GM23338 (cell line): ENCODE data around the gene UNC13C. TPM values are rescaled to one million over a fixed set of nuclear protein-coding genes. Genes with fewer than 3 reads are reported as not detected.

Experiments
- ATAC-seq: fragments of 200-7000 bp; cut with Tn5 transposase; 3 replicates; pipeline ENCODE4 v1.9.1; 2020
- DNase-seq: peaks from one replicate; pipeline ENCODE4 v3.0.0-alpha.2; 2015; ENCODE audit warnings: low spot score
- H2AFZ ChIP-seq: fragments of 200-600 bp; sonication (generic); 2 replicates; pipeline ENCODE4 v1.8.0; 2016; ENCODE audit warnings: antibody characterized with exemption, mild to moderate bottlenecking, moderate library complexity
- H3F3A ChIP-seq: fragments of 200-600 bp; sonication (generic); replicated peaks from 2 replicates; pipeline ENCODE4 v1.8.0; 2017; ENCODE audit warnings: antibody characterized with exemption, mixed run types, low read depth
- H3K27ac ChIP-seq: fragments of 200-600 bp; sonication (generic); 2 replicates; pipeline ENCODE4 v1.6.1; 2016; ENCODE audit warnings: low read depth
- H3K27me3 ChIP-seq: fragments of 200-600 bp; sonication (generic); 2 replicates; pipeline ENCODE4 v1.8.0; 2016; ENCODE audit warnings: mild to moderate bottlenecking, mixed run types, moderate library complexity; ENCODE audit not compliant: insufficient read depth
- H3K36me3 ChIP-seq: fragments of 200-600 bp; sonication (generic); 2 replicates; pipeline ENCODE4 v1.8.0; 2016; ENCODE audit warnings: mild to moderate bottlenecking; ENCODE audit not compliant: insufficient read depth
- H3K4me1 ChIP-seq: fragments of 200-600 bp; sonication (generic); 2 replicates; pipeline ENCODE4 v1.8.0; 2016; ENCODE audit warnings: mild to moderate bottlenecking, moderate library complexity; ENCODE audit not compliant: insufficient read depth
- H3K4me2 ChIP-seq: fragments of 200-600 bp; sonication (generic); 2 replicates; pipeline ENCODE4 v1.7.1; 2017; ENCODE audit warnings: mixed run types
- H3K4me3 ChIP-seq: fragments of 200-600 bp; sonication (generic); 2 replicates; pipeline ENCODE4 v1.6.1; 2016; ENCODE audit warnings: mixed run types
- H3K79me2 ChIP-seq: fragments of 200-600 bp; sonication (generic); replicated peaks from 2 replicates; pipeline ENCODE4 v1.8.0; 2017; ENCODE audit warnings: mild to moderate bottlenecking; ENCODE audit not compliant: insufficient read depth
- H3K9me2 ChIP-seq: fragments of 200-600 bp; sonication (generic); 2 replicates; pipeline ENCODE4 v1.8.0; 2017; ENCODE audit not compliant: insufficient read depth
- H4K20me1 ChIP-seq: fragments of 200-600 bp; sonication (generic); replicated peaks from 2 replicates; pipeline ENCODE4 v1.8.0; 2017; ENCODE audit warnings: mild to moderate bottlenecking; ENCODE audit not compliant: insufficient read depth
- H3K27ac Mint-ChIP-seq: 2 replicates; pipeline ENCODE4 v1.8.0; 2020; ENCODE audit warnings: inconsistent platforms, mild to moderate bottlenecking, moderate library complexity, mixed read lengths
- H3K27me3 Mint-ChIP-seq: 3 replicates; pipeline ENCODE4 v1.8.0; 2022; ENCODE audit warnings: low read depth, mild to moderate bottlenecking, moderate library complexity, mixed read lengths, inconsistent platforms; ENCODE audit not compliant: insufficient read depth, poor library complexity
- H3K36me3 Mint-ChIP-seq: 3 replicates; pipeline ENCODE4 v1.8.0; 2021; ENCODE audit warnings: low read depth, mild to moderate bottlenecking, inconsistent platforms, moderate library complexity, mixed read lengths
- H3K4me1 Mint-ChIP-seq: 3 replicates; pipeline ENCODE4 v1.8.0; 2020; ENCODE audit warnings: mild to moderate bottlenecking, inconsistent platforms, mixed read lengths
- H3K4me3 Mint-ChIP-seq: 3 replicates; pipeline ENCODE4 v1.8.0; 2021; ENCODE audit warnings: moderate library complexity, mild to moderate bottlenecking, inconsistent platforms, mixed read lengths
- H3K9me3 Mint-ChIP-seq: 3 replicates; pipeline ENCODE4 v1.8.0; 2020; ENCODE audit warnings: moderate library complexity, mild to moderate bottlenecking, inconsistent platforms, mixed read lengths
- CREB1 ChIP-seq: fragments of 250-450 bp; sonication (Bioruptor Pico); IDR thresholded peaks from 2 replicates; pipeline ENCODE4 v1.5.0; 2020; ENCODE audit warnings: low read depth, mild to moderate bottlenecking, moderate library complexity
- CTCF ChIP-seq, 2 experiments: fragments of 200-600 bp in 1 of 2; sonication (generic) in 1 of 2; conservative IDR thresholded peaks; 2 replicates each; pipeline versions ENCODE4 v1.5.1 to v1.6.1; 2016 to 2017; ENCODE audit warnings: antibody characterized with exemption in 2 of 2, low read depth in 2 of 2, mild to moderate bottlenecking in 2 of 2, moderate library complexity in 1 of 2
- ETS1 ChIP-seq: IDR thresholded peaks from 2 replicates; pipeline ENCODE4 v1.6.1; 2016; ENCODE audit warnings: antibody characterized with exemption
- EZH2 ChIP-seq: fragments of 200-600 bp; sonication (generic); IDR thresholded peaks from one replicate; pipeline ENCODE4 v1.8.0; 2017; ENCODE audit warnings: antibody characterized with exemption, mild to moderate bottlenecking, low read depth; ENCODE audit not compliant: unreplicated experiment
- EZH2phosphoT487 ChIP-seq: fragments of 200-600 bp; sonication (generic); IDR thresholded peaks from one replicate; pipeline ENCODE4 v1.8.1; 2018; ENCODE audit warnings: antibody characterized with exemption; ENCODE audit not compliant: unreplicated experiment
- JUNB ChIP-seq: IDR thresholded peaks from one replicate; pipeline ENCODE4 v1.6.1; 2016; ENCODE audit warnings: antibody characterized with exemption; ENCODE audit not compliant: unreplicated experiment
- NANOG ChIP-seq: IDR thresholded peaks from 2 replicates; pipeline ENCODE4 v1.6.1; 2016; ENCODE audit warnings: antibody characterized with exemption, borderline replicate concordance
- POLR2AphosphoS5 ChIP-seq: IDR thresholded peaks from 2 replicates; pipeline ENCODE4 v1.6.1; 2016; ENCODE audit warnings: antibody characterized with exemption, low read depth
- REST ChIP-seq: IDR thresholded peaks from one replicate; pipeline ENCODE4 v1.6.1; 2018; ENCODE audit warnings: antibody characterized with exemption; ENCODE audit not compliant: unreplicated experiment
- STAT1 ChIP-seq: IDR thresholded peaks from one replicate; pipeline ENCODE4 v1.6.1; 2016; ENCODE audit warnings: antibody characterized with exemption; ENCODE audit not compliant: unreplicated experiment
- ZNF114 ChIP-seq: fragments of 250-450 bp; sonication (Bioruptor Pico); IDR thresholded peaks from 2 replicates; pipeline ENCODE4 v1.5.0; 2020; ENCODE audit warnings: mild to moderate bottlenecking, moderate library complexity
- ZNF331 ChIP-seq: fragments of 250-450 bp; sonication (Bioruptor Pico); IDR thresholded peaks from 2 replicates; pipeline ENCODE4 v1.5.0; 2020; ENCODE audit warnings: low read depth, mild to moderate bottlenecking, moderate library complexity
- ZNF462 ChIP-seq: fragments of 250-450 bp; sonication (Bioruptor Pico); IDR thresholded peaks from 2 replicates; pipeline ENCODE4 v1.5.0; 2020; ENCODE audit warnings: mild to moderate bottlenecking, moderate library complexity
- polyA plus RNA-seq: library from polyadenylated mRNA; unstranded; fragments of >200 nt; fragmentation: Nextera tagmentation; extraction: Ambion mirVana; gene quantifications from 2 replicates; pipeline ENCODE4 v1.2.1, GENCODE V29; 2016
- total RNA-seq: library from RNA; depleted of rRNA; stranded (reverse); fragments of >200 nt; shearing (Covaris generic); gene quantifications from 2 replicates; pipeline ENCODE4 v1.2.3, GENCODE V29; 2014

Gene UNC13C
- total and polyA plus RNA-seq, 2 experiments from 2014 or later, result 0.03 TPM; not detected in 1

- no peak for ATAC-seq
- Histone ChIP-seq H3K27me3 (no peaks in the 10 kb centered on the region), H4K20me1 (no peaks in the 10 kb centered on the region), H3K79me2 (no peaks in the 10 kb centered on the region), H3K4me2 (no peak overlapping the region), H3F3A (no peaks in the 10 kb centered on the region), H3K4me1 (no peaks in the 10 kb centered on the region), H3K4me3 (no peak overlapping the region), H2AFZ (no peak overlapping the region), H3K9me2 (no peaks in the 10 kb centered on the region), H3K27ac (no peak overlapping the region), H3K36me3 (no peaks in the 10 kb centered on the region; the same call in 1 of the 2 replicates)
- Mint-ChIP-seq H3K36me3 (no peaks in the 10 kb centered on the region), H3K9me3 (peaks cover 34% of the 10 kb centered on the region; the same call in 2 of the 3 replicates), H3K4me1 (peaks cover 3% of the 10 kb centered on the region; the same call in 1 of the 3 replicates), H3K27ac (no peak overlapping the region), H3K27me3 (peaks cover 2% of the 10 kb centered on the region), H3K4me3 (no peak overlapping the region)
- no peak for DNase-seq
- TF ChIP-seq NANOG (no peak), CREB1 (CRISPR knock-in tag) (no peak), STAT1 (no peak), POLR2AphosphoS5 (no peak), JUNB (no peak), ZNF462 (CRISPR knock-in tag) (no peak), ETS1 (no peak), EZH2phosphoT487 (no peak), EZH2 (no peak), ZNF114 (CRISPR knock-in tag) (no peak), REST (no peak), CTCF (conservative IDR thresholded peaks at IDR 0.05; ENCODE audit: low read depth in 2 of 2) (no peak), ZNF331 (CRISPR knock-in tag) (no peak)
These were observed 39.0 kb downstream of the UNC13C start for GRCh38 chr15:54017251-54017650.
